ENCODE data around the gene MASP2.

DNA sequence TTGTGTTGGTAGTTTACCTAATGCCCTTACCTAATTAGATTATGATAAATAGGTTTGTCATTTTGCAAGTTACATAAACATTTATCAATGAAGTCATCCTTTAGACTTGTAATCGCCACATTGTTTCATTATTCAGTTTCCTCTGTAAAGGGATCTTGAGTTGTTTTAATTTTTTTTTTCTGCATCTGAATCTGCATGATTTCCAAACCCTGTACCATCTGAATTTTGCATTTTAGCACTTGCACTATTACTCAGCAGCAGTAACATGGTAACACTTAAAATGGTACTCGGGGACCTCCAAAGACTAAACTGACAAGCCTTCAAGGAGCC is 22.2 kb downstream of the MASP2 start:
- TF ChIP-seq, protein P1, sequence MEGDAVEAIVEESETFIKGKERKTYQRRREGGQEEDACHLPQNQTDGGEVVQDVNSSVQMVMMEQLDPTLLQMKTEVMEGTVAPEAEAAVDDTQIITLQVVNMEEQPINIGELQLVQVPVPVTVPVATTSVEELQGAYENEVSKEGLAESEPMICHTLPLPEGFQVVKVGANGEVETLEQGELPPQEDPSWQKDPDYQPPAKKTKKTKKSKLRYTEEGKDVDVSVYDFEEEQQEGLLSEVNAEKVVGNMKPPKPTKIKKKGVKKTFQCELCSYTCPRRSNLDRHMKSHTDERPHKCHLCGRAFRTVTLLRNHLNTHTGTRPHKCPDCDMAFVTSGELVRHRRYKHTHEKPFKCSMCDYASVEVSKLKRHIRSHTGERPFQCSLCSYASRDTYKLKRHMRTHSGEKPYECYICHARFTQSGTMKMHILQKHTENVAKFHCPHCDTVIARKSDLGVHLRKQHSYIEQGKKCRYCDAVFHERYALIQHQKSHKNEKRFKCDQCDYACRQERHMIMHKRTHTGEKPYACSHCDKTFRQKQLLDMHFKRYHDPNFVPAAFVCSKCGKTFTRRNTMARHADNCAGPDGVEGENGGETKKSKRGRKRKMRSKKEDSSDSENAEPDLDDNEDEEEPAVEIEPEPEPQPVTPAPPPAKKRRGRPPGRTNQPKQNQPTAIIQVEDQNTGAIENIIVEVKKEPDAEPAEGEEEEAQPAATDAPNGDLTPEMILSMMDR (IDR thresholded peaks at IDR 0.05) = no peak
- no peak for TF ChIP-seq POLR2A (IDR thresholded peaks at IDR 0.05)
